ENCODE results near the gene REEP1. TPM values are rescaled to one million over a fixed set of nuclear protein-coding genes. Genes with fewer than 3 reads are reported as not detected.
A peak's percentile ranks its signal among the peaks of the same experiment; 100 is the strongest.

Gene REEP1
- total RNA-seq (2014; rRNA removed; shearing (Covaris generic)), result 7.8 and 10.3 TPM in 2 replicates

GRCh38 chr2:86337244-86337835, at the start of gene REEP1:
REEP1 (minus strand) TSS chr2:86337626; CDS start chr2:86337510, 116 bp downstream.
- DNase-seq (ENCODE audit: low spot score), result no peak

GRCh38 chr2:86383844-86384243, 46.4 kb upstream of the REEP1 start:
- peak; percentile 10 for DNase-seq (ENCODE audit: low spot score)

- no peak for DNase-seq (ENCODE audit: low spot score)
Observed at GRCh38 chr2:86382698-86383097, 45.3 kb upstream of the REEP1 start.

GRCh38 chr2:86382108-86382507, 44.7 kb upstream of the REEP1 start:
- no peak for DNase-seq (ENCODE audit: low spot score)

GRCh38 chr2:86378469-86378868, 41.0 kb upstream of the REEP1 start:
- no peak for DNase-seq (ENCODE audit: low spot score)

- no peak for DNase-seq (ENCODE audit: low spot score)
Observed at GRCh38 chr2:86375623-86376022, 38.2 kb upstream of the REEP1 start.

- peak; percentile 50 for DNase-seq (ENCODE audit: low spot score)
Observed at GRCh38 chr2:86372641-86373502, 35.4 kb upstream of the REEP1 start.

GRCh38 chr2:86372133-86372532, 34.7 kb upstream of the REEP1 start:
- DNase-seq (ENCODE audit: low spot score), result no peak

GRCh38 chr2:86371527-86371926, 34.1 kb upstream of the REEP1 start:
- DNase-seq (ENCODE audit: low spot score), result no peak

GRCh38 chr2:86370579-86370978, 33.2 kb upstream of the REEP1 start:
- DNase-seq (ENCODE audit: low spot score), result no peak

GRCh38 chr2:86368161-86368824, 30.9 kb upstream of the REEP1 start:
- DNase-seq (ENCODE audit: low spot score), result peak; percentile 18

- no peak for DNase-seq (ENCODE audit: low spot score)
Observed at GRCh38 chr2:86367499-86367777, 30.0 kb upstream of the REEP1 start.

GRCh38 chr2:86366651-86367498, 29.4 kb upstream of the REEP1 start:
- no peak for DNase-seq (ENCODE audit: low spot score)

- no peak for DNase-seq (ENCODE audit: low spot score)
Observed at GRCh38 chr2:86364894-86365293, 27.5 kb upstream of the REEP1 start.

GRCh38 chr2:86360776-86361175, 23.4 kb upstream of the REEP1 start:
- no peak for DNase-seq (ENCODE audit: low spot score)

- DNase-seq (ENCODE audit: low spot score), result no peak
Observed at GRCh38 chr2:86358957-86359356, 21.5 kb upstream of the REEP1 start.

GRCh38 chr2:86357392-86357963, 20.1 kb upstream of the REEP1 start:
- no peak for DNase-seq (ENCODE audit: low spot score)

GRCh38 chr2:86352727-86353221, 15.3 kb upstream of the REEP1 start:
- DNase-seq (ENCODE audit: low spot score), result no peak

- no peak for DNase-seq (ENCODE audit: low spot score)
Observed at GRCh38 chr2:86352137-86352726, 14.8 kb upstream of the REEP1 start.

- DNase-seq (ENCODE audit: low spot score), result no peak
Observed at GRCh38 chr2:86350751-86351150, 13.3 kb upstream of the REEP1 start.

GRCh38 chr2:86347401-86347800, 10.0 kb upstream of the REEP1 start:
- no peak for DNase-seq (ENCODE audit: low spot score)
